PC-9 (cell line): ENCODE data around the gene STK24. TPM values are rescaled to one million over a fixed set of nuclear protein-coding genes. Genes with fewer than 3 reads are reported as not detected.

Source experiments
- BruUV-seq: library from RNA; stranded (reverse); fragments of 400-500 nt; replicated peaks from 2 replicates; lab custom pipeline; 2021; lab: Mats Ljungman, UMichigan
- CTCF ChIA-PET: fragments of 300-600 bp; sonication (Branson Sonifier 250); formaldehyde crosslinking; loops from one replicate; lab custom pipeline; 2022; ENCODE audit warnings: antibody characterized with exemption; lab: Charles Lee
- POLR2A ChIA-PET: fragments of 300-600 bp; sonication (Branson Sonifier 250); formaldehyde crosslinking; loops from one replicate; lab custom pipeline; 2022; ENCODE audit warnings: antibody characterized with exemption; ENCODE audit not compliant: unreplicated experiment; lab: Charles Lee
- DNase-seq, 2 experiments: peaks; one replicate each; pipeline versions ENCODE4 v3.0.0 to v3.0.0-alpha.2; 2015 to 2022; ENCODE audit warnings: mixed read lengths in 1 of 2
- H2AFZ ChIP-seq: fragments of 200-600 bp; sonication (generic); 2 replicates; pipeline ENCODE4 v1.8.1; 2017; ENCODE audit warnings: antibody characterized with exemption
- H3F3A ChIP-seq: fragments of 200-600 bp; sonication (generic); 2 replicates; pipeline ENCODE4 v1.8.1; 2017; ENCODE audit warnings: antibody characterized with exemption, mild to moderate bottlenecking, low read depth; ENCODE audit not compliant: insufficient read depth
- H3K27ac ChIP-seq: fragments of 200-600 bp; sonication (generic); 2 replicates; pipeline ENCODE4 v1.6.1; 2016; ENCODE audit warnings: mixed run types
- H3K27me3 ChIP-seq: fragments of 200-600 bp; sonication (generic); 2 replicates; pipeline ENCODE4 v1.6.1; 2016; ENCODE audit warnings: low read depth, mixed run types; ENCODE audit not compliant: insufficient read depth
- H3K36me3 ChIP-seq: fragments of 200-600 bp; sonication (generic); 2 replicates; pipeline ENCODE4 v1.6.1; 2016; ENCODE audit warnings: low read depth, mixed run types
- H3K4me1 ChIP-seq: fragments of 200-600 bp; sonication (generic); replicated peaks from 2 replicates; pipeline ENCODE4 v1.6.1; 2016; ENCODE audit warnings: mixed run types; ENCODE audit not compliant: insufficient read depth
- H3K4me2 ChIP-seq: fragments of 200-600 bp; sonication (generic); 2 replicates; pipeline ENCODE4 v1.6.1; 2017; ENCODE audit warnings: mixed run types
- H3K4me3 ChIP-seq: fragments of 200-600 bp; sonication (generic); 2 replicates; pipeline ENCODE4 v1.6.1; 2016; ENCODE audit warnings: mixed run types
- H3K79me2 ChIP-seq: fragments of 200-600 bp; sonication (generic); 2 replicates; pipeline ENCODE4 v1.6.1; 2017; ENCODE audit warnings: low read depth, mixed run types
- H3K9me2 ChIP-seq: fragments of 200-600 bp; sonication (generic); 2 replicates; pipeline ENCODE4 v1.8.1; 2017; ENCODE audit warnings: mild to moderate bottlenecking; ENCODE audit not compliant: insufficient read depth
- H3K9me3 ChIP-seq: fragments of 200-600 bp; sonication (generic); 2 replicates; pipeline ENCODE4 v1.8.1; 2016; ENCODE audit warnings: low read depth; ENCODE audit not compliant: insufficient read depth
- H4K20me1 ChIP-seq: fragments of 200-600 bp; sonication (generic); 2 replicates; pipeline ENCODE4 v1.8.1; 2017; ENCODE audit not compliant: insufficient read depth
- EZH2 ChIP-seq: fragments of 200-600 bp; sonication (generic); IDR thresholded peaks from 2 replicates; pipeline ENCODE4 v1.8.0; 2017; ENCODE audit warnings: antibody characterized with exemption, low read depth
- intact Hi-C: fragments of 100-400 bp; cut with micrococcal nuclease; formaldehyde crosslinking; loops from one replicate; pipeline ENCODE4 v1.10.0; 2022; ENCODE audit not compliant: unreplicated experiment
- total RNA-seq: library from RNA; stranded (reverse); gene quantifications from 2 replicates; pipeline ENCODE4 v1.2.3, GENCODE V29; 2021
- TF ChIP-seq, protein P1 (sequence below): fragments of 200-600 bp; sonication (generic); conservative IDR thresholded peaks from 2 replicates; pipeline ENCODE4 v1.6.1; 2017; ENCODE audit warnings: mixed run types, antibody characterized with exemption, mild to moderate bottlenecking, moderate library complexity

Gene STK24
- total RNA-seq, 1 experiment from 2014 or later = 134 TPM

DNA sequence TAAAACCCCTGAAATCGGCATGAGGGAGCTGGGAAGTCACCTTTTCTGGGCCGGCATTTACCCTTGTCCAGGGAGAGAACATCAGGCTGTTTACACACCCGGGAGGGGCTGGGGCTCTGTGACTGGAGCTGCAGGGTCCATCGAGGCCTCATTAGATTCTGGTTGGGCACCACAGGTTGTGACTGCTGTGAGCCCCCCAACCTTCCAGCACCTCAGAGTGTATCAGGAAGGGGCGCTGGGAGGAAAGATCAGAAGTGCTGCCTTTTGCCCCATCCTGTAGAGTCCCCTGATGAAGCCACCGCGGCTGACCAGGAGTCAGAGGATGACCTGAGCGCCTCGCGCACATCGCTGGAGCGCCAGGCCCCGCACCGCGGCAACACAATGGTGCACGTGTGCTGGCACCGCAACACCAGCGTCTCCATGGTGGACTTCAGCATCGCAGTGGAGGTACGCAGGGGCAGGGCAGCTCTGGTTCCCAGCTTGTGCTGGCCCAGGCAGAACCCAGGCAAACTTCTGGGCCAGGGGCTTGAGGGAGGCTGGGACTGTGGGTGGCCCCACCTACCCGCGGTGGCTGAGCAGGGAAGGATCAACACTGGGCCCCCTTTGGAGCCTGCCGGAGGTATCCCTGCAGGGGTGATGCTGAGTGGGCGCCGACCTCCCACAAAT lies 136.4 kb downstream of the STK24 start:
- TF ChIP-seq EZH2 = no peak
- TF ChIP-seq, protein P1, sequence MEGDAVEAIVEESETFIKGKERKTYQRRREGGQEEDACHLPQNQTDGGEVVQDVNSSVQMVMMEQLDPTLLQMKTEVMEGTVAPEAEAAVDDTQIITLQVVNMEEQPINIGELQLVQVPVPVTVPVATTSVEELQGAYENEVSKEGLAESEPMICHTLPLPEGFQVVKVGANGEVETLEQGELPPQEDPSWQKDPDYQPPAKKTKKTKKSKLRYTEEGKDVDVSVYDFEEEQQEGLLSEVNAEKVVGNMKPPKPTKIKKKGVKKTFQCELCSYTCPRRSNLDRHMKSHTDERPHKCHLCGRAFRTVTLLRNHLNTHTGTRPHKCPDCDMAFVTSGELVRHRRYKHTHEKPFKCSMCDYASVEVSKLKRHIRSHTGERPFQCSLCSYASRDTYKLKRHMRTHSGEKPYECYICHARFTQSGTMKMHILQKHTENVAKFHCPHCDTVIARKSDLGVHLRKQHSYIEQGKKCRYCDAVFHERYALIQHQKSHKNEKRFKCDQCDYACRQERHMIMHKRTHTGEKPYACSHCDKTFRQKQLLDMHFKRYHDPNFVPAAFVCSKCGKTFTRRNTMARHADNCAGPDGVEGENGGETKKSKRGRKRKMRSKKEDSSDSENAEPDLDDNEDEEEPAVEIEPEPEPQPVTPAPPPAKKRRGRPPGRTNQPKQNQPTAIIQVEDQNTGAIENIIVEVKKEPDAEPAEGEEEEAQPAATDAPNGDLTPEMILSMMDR = no peak
- H3K4me3 ChIP-seq = no peak overlapping the region
- no peaks in the 10 kb centered on the region; the same call in none of the 2 replicates for H3F3A ChIP-seq
- CTCF ChIA-PET = no interaction called here
- POLR2A ChIA-PET = no interaction called here
- no peaks in the 10 kb centered on the region for H3K36me3 ChIP-seq
- H3K27me3 ChIP-seq = no peaks in the 10 kb centered on the region
- H3K27ac ChIP-seq = no peak overlapping the region
- no peak overlapping the region for H2AFZ ChIP-seq
- no TSS peak for BruUV-seq
- no peaks in the 10 kb centered on the region for H4K20me1 ChIP-seq
- H3K4me2 ChIP-seq = no peak overlapping the region
- H3K9me2 ChIP-seq = no peaks in the 10 kb centered on the region
- no peaks in the 10 kb centered on the region for H3K9me3 ChIP-seq
- H3K79me2 ChIP-seq = no peaks in the 10 kb centered on the region
- peaks cover 4% of the 10 kb centered on the region; the same call in 1 of the 2 replicates for H3K4me1 ChIP-seq
- intact Hi-C loops = loop anchor here (10.0 kb wide), 1 partner anchor 404 kb away; no protein-coding TSS in a partner anchor
- no peak for DNase-seq

DNA sequence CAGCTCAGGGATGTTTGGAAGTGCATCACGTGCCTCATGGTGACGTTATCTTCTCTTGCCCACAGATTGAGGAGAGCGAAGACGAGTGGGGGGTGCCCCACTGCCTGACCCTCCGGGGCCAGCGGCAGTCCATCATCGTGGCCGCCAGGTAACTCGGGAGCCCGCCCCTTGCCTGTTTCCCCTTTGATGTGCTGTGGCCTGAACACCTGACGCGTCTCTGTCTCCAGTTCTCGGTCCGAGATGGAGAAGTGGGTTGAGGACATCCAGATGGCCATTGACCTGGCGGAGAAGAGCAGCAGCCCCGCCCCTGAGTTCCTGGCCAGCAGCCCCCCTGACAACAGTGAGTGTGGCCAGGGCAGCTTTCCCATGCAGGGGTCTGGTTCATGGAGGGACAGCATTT lies 137.0 kb downstream of the STK24 start:
- CTCF ChIA-PET = no interaction called here
- Histone ChIP-seq H3K27me3 (no peaks in the 10 kb centered on the region), H3K4me2 (no peak overlapping the region), H3F3A (peaks cover 3% of the 10 kb centered on the region), H4K20me1 (no peaks in the 10 kb centered on the region), H3K4me1 (0 out of 2 replicates have a peak, but pooled peaks cover under 1% of the 10 kb centered on the region), H3K79me2 (no peaks in the 10 kb centered on the region), H3K9me2 (no peaks in the 10 kb centered on the region), H3K4me3 (no peak overlapping the region), H3K27ac (no peak overlapping the region), H2AFZ (no peak overlapping the region), H3K36me3 (no peaks in the 10 kb centered on the region), H3K9me3 (no peaks in the 10 kb centered on the region)
- no TSS peak for BruUV-seq
- intact Hi-C loops = loop anchor here (10.0 kb wide), 1 partner anchor 405 kb away; no protein-coding TSS in a partner anchor
- POLR2A ChIA-PET = no interaction called here
- DNase-seq = no peak
- TF ChIP-seq, protein P1 = no peak
- no peak for TF ChIP-seq EZH2

DNA sequence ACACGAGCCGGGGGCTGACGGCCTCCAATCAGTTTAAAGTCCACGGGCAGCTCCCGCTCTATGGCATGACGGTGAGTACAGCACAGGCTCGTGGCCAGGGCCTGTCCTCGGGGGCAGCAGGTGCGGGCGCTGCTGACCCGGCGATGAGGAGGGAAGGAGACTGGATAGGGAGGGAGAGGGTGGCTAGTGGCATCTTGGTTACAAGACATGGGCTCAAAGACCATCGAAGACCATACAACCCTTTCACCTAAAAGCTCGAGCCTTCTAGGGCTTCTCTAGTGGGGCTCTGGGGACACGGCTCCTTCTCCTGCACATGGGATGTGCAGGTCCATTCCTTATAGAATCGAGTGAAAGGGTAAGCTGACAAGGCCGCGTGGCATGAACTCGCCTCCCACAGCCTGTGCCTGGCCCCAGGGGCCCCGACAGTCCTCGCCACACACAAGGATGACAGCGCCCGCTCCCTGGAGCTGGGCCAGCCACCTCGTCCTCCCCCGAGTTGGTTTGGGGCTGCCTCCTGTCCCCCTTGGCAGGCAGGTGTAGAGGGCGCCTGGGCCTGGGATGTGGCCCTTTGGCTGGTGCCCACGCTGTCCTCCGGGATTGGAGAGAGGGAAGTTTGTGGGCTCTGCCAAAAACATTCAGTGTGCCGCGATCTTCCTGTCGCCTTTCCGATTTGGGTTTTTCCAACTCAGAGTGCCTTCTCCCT lies 137.6 kb downstream of the STK24 start:
- Histone ChIP-seq H3K27ac (no peak overlapping the region), H3K79me2 (no peaks in the 10 kb centered on the region), H3K9me2 (no peaks in the 10 kb centered on the region), H3K9me3 (no peaks in the 10 kb centered on the region), H3K4me2 (no peak overlapping the region), H3K36me3 (no peaks in the 10 kb centered on the region), H3K4me3 (no peak overlapping the region), H4K20me1 (no peaks in the 10 kb centered on the region), H3K27me3 (no peaks in the 10 kb centered on the region), H3K4me1 (no peaks in the 10 kb centered on the region), H3F3A (peaks cover 3% of the 10 kb centered on the region), H2AFZ (no peak overlapping the region)
- POLR2A ChIA-PET = no interaction called here
- DNase-seq = no peak
- BruUV-seq = no TSS peak
- intact Hi-C loops = no loop called here
- TF ChIP-seq EZH2 = no peak
- TF ChIP-seq, protein P1 = no peak
- CTCF ChIA-PET = no interaction called here
